Panc1 (cell line): ENCODE results near the gene OSGIN1. TPM values are rescaled to one million over a fixed set of nuclear protein-coding genes. Genes with fewer than 3 reads are reported as not detected.

ENCODE experiments used
- ATAC-seq: fragments of 200-7000 bp; cut with Tn5 transposase; 2 replicates; pipeline ENCODE4 v1.9.1; 2020; ENCODE audit warnings: mild to moderate bottlenecking, moderate library complexity
- BruUV-seq: library from RNA; stranded (reverse); fragments of 400-500 nt; replicated peaks from 2 replicates; lab custom pipeline; 2021; lab: Mats Ljungman, UMichigan
- CTCF ChIA-PET: fragments of 300-600 bp; sonication (Branson Sonifier 250); formaldehyde crosslinking; loops from one replicate; lab custom pipeline; 2022; ENCODE audit warnings: antibody characterized with exemption; lab: Charles Lee
- POLR2A ChIA-PET: fragments of 300-600 bp; sonication (Branson Sonifier 250); formaldehyde crosslinking; loops from one replicate; lab custom pipeline; 2022; ENCODE audit warnings: antibody characterized with exemption; lab: Charles Lee
- DNase-seq: peaks from one replicate; pipeline ENCODE4 v3.0.0-alpha.2; 2010; ENCODE audit warnings: low read depth, low spot score
- H3K27ac ChIP-seq: 2 replicates; pipeline ENCODE4 v1.5.1; 2011; ENCODE audit warnings: mild to moderate bottlenecking, low read length, inconsistent platforms
- H3K27me3 ChIP-seq: fragments of 200-500 bp; sonication (Bioruptor generic); 2 replicates; pipeline ENCODE4 v1.6.0; 2014; ENCODE audit warnings: low read length, inconsistent platforms; ENCODE audit not compliant: control insufficient read depth, insufficient read depth
- H3K36me3 ChIP-seq: fragments of 200-500 bp; sonication (Bioruptor generic); 2 replicates; pipeline ENCODE4 v1.5.1; 2014; ENCODE audit warnings: inconsistent platforms, mild to moderate bottlenecking, low read length, moderate library complexity; ENCODE audit not compliant: control insufficient read depth, insufficient read depth
- H3K4me1 ChIP-seq: 2 replicates; pipeline ENCODE4 v1.5.1; 2011; ENCODE audit warnings: inconsistent platforms, mild to moderate bottlenecking, low read length, moderate library complexity; ENCODE audit not compliant: control insufficient read depth, insufficient read depth
- H3K4me3 ChIP-seq, 2 experiments: 2 replicates each; pipeline ENCODE4 v1.5.1; 2011 to 2012; ENCODE audit warnings: low read depth in 2 of 2, low read length in 2 of 2, mild to moderate bottlenecking in 2 of 2, inconsistent platforms in 1 of 2, moderate library complexity in 1 of 2
- H3K9me3 ChIP-seq: fragments of 200-500 bp; sonication (Bioruptor generic); 2 replicates; pipeline ENCODE4 v1.5.1; 2014; ENCODE audit warnings: low read depth, mild to moderate bottlenecking, inconsistent platforms, low read length, moderate library complexity; ENCODE audit not compliant: control insufficient read depth, insufficient read depth
- CTCF ChIP-seq: fragments of 450-650 bp; IDR thresholded peaks from 2 replicates; pipeline ENCODE4 v1.5.1; 2017; ENCODE audit warnings: mild to moderate bottlenecking
- POLR2AphosphoS5 ChIP-seq: IDR thresholded peaks from 2 replicates; pipeline ENCODE4 v1.6.1; 2012; ENCODE audit warnings: mild to moderate bottlenecking, low read depth, low read length, moderate library complexity
- REST ChIP-seq, 2 experiments: IDR thresholded peaks; 2 replicates each; pipeline ENCODE4 v1.6.1; 2011 to 2012; ENCODE audit warnings: low read depth in 2 of 2, control low read depth in 1 of 2, low read length in 1 of 2, mild to moderate bottlenecking in 1 of 2, moderate library complexity in 1 of 2; ENCODE audit not compliant: insufficient read depth in 1 of 2
- SIN3A ChIP-seq: IDR thresholded peaks from 2 replicates; pipeline ENCODE4 v1.6.1; 2012; ENCODE audit warnings: low read depth, mild to moderate bottlenecking, low read length, moderate library complexity, borderline replicate concordance; ENCODE audit not compliant: insufficient read depth
- TCF7L2 ChIP-seq: IDR thresholded peaks from 2 replicates; pipeline ENCODE4 v1.6.1; 2011; ENCODE audit warnings: mild to moderate bottlenecking, low read depth, low read length, inconsistent platforms
- in situ Hi-C: cut with HindIII; loops from 2 replicates; pipeline ENCODE4 v1.10.0; 2016; ENCODE audit warnings: low sequenced_read_pairs, low pct_unique_long_range_greater_than_20kb
- intact Hi-C: fragments of 100-400 bp; cut with micrococcal nuclease; formaldehyde crosslinking; loops from one replicate; pipeline ENCODE4 v1.10.0; 2022; ENCODE audit not compliant: unreplicated experiment
- total RNA-seq: library from RNA; stranded (reverse); gene quantifications from one replicate; pipeline ENCODE4 v1.2.1, GENCODE V29; 2021; ENCODE audit not compliant: unreplicated experiment

The OSGIN1 gene
- total RNA-seq, 1 experiment from 2014 or later = 4.9 TPM

GRCh38 chr16:83963277-83964119, 10.5 kb downstream of the OSGIN1 start:
- no peaks in the 10 kb centered on the region for H3K27me3 ChIP-seq
- no peaks in the 10 kb centered on the region for H3K36me3 ChIP-seq
- ATAC-seq (no peak), DNase-seq (no peak)
- H3K27ac ChIP-seq = no peak overlapping the region
- POLR2A ChIA-PET = no interaction called here
- H3K4me3 ChIP-seq = no peak overlapping the region
- intact Hi-C loops (no loop called here), in situ Hi-C loops (no loop called here)
- no peaks in the 10 kb centered on the region for H3K9me3 ChIP-seq
- TF ChIP-seq SIN3A (no peak), CTCF (no peak), REST (IDR thresholded peaks at IDR 0.05; ENCODE audit: insufficient read depth in 1 of 2, low read depth in 2 of 2, low read length in 1 of 2) (no peak), POLR2AphosphoS5 (no peak), TCF7L2 (no peak)
- CTCF ChIA-PET = no interaction called here
- BruUV-seq = no TSS peak
- H3K4me1 ChIP-seq = no peaks in the 10 kb centered on the region

GRCh38 chr16:83964684-83965443, 11.8 kb downstream of the OSGIN1 start:
- Histone ChIP-seq H3K27me3 (no peaks in the 10 kb centered on the region), H3K9me3 (no peaks in the 10 kb centered on the region), H3K4me1 (no peaks in the 10 kb centered on the region), H3K4me3 (no peak overlapping the region), H3K36me3 (no peaks in the 10 kb centered on the region), H3K27ac (no peak overlapping the region)
- intact Hi-C loops (no loop called here), in situ Hi-C loops (no loop called here)
- no TSS peak for BruUV-seq
- no peak for DNase-seq
- ChIA-PET POLR2A (no interaction called here), CTCF (no interaction called here)
- TF ChIP-seq POLR2AphosphoS5 (no peak), REST (IDR thresholded peaks at IDR 0.05; ENCODE audit: insufficient read depth in 1 of 2, low read depth in 2 of 2, low read length in 1 of 2) (no peak), TCF7L2 (no peak), SIN3A (no peak), CTCF (no peak)
- ATAC-seq = no peak
